Stimulated activated CD8-positive, alpha-beta memory T cell treated with anti-CD3 and anti-CD28 coated beads, Interleukin-12 subunit alpha, Interleukin-12 subunit beta, amount 100 ng/mL, for 1 hour (primary cell): ENCODE data around the gene SCGN.

Experiments
- DNase-seq: peaks from one replicate; pipeline ENCODE4 v3.0.0-alpha.2; 2020; ENCODE audit warnings: low read depth

SCGN gene

DNA sequence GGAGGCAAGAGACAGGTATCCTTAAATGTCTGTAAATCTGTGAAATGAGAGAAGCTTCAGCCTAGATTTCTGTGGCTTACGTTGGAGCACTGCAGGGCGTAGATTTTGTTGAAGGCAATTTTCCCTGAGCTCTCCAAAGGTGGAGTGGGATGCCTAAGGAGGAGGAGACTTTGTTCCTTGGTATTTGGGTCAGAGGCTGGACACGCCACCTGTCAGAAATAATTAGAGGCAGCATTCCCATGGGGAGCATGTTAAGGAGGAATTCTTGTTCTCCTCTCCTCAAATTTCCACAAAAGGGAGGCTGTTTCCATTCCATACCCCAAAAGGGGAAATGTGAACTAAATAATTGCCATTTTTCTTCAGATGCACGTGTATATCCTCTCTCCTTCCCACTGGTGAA, 11.1 kb upstream of the SCGN start:
- no peak for DNase-seq

DNA sequence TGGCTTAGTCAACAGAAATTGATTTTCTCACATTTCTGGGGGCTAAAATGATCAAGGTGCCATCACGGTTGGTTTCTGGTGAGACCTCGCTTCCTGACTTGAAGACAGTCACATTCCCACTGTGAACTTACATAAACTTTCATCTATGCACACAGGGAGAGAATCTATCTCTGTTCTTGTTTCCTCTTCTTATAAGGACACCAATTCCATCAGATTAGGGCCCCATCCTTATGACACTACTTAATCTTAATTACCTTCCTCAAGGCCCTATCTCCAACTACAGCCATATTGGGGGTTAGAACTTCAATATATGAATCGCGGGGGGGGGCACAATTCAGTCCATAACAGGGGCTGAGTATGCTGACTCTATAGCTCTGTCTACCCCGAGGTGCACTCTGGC, 10.6 kb upstream of the SCGN start:
- no peak for DNase-seq

DNA sequence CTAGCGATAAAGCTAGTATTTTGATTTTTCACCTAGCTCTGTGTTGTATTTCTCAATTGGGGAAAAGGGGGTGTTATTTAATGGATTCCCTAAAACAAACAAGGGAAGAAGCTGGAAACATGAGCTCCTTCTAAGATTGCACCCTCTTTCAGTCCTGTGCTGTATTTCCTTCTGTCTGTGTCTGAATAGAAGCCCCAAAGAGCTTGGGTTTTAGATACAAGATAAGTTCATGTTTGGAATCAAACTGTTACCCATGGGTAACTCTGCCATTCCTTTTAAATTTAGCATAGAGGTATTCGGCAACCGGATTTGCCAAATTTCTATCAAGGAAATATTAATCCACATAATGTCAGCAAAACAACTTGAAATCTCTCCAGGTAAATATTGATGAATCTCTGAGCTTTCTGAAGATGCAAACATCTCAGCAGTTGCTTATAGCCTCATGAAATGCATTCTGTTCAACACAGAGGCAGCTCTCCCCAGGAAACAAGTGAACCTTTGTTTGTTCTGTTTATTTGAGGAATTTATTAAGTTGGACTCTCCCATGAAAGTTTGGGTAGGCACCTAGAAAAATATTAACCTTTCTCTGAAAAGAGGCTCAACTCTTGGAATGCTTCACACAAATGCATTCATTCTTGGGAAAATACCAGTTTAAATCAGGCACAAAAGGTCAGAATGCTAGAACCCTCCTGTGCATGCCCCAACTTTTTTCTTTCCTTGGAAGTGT, 9.9 kb upstream of the SCGN start:
- DNase-seq: no peak

DNA sequence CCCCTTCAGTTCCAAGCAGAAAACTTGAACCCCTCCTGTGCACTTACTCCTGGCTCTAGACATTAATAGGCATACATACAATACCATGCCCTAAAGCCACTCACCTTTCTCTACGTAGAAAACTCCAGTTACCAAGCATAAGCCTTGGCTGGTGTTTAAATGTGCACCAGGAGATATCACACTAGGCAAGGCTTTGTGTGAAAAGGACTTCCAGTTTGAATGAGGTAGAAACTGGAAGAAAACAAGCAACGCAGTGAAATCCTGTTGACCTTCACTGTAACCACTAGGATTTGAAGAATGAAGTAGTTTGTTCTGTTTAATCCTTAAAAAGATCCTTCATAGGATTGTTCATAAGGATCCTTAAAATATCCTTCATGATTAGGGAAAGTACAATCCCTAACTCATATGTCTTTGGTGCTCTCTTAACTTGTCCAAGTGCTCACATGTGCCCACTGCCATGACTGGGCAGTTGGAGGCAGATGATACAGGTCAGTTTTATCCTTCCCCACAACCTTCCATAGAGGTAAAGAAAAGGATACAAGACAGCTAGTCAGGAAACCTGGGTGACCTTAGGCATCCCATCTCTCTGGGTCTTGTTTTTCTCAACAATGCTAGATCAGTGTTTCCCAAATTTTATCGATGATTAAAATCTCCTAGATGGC, 9.2 kb upstream of the SCGN start:
- DNase-seq: no peak

DNA sequence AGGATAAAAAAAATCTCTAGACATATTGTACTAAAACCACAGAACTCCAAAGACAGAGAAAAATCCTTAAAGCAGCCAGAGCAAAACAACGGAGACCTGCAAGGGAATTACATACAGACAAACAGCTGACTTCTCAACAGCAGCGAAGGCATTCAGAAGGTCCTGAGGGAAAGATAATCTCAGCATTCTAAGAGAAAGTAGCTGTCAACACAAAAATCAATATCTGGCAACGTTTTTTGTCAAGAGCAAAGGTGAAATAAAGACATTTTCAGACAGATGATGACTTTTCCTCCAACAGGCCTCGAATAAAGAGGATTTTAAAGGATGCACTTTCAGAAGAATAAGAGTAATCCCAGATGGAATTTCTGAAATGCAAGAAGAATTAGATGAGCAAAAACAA, 6.1 kb upstream of the SCGN start:
- no peak for DNase-seq

- no peak for DNase-seq
These were observed 2.4 kb upstream of the SCGN start for GRCh38 chr6:25649611-25650010.

DNA sequence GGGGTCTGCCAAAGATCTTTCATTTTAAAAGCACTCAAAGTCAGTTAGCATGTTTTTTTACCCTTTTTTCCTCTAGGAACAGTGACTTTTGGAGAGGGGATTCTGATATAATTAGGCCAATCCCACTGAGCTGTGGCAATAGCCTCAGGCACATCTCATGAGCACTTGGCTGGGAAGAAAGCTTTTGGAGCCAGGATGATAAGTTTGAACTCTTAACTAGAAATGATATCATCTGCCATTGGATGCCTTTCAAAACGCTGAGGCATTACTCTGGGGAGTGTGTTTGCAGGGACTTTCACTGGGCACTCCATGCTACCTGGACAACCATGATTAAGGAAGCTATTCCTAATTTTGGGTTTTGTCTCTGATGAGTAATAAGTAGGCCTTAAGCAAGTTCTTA, 3.7 kb downstream of the SCGN start:
- no peak for DNase-seq

DNA sequence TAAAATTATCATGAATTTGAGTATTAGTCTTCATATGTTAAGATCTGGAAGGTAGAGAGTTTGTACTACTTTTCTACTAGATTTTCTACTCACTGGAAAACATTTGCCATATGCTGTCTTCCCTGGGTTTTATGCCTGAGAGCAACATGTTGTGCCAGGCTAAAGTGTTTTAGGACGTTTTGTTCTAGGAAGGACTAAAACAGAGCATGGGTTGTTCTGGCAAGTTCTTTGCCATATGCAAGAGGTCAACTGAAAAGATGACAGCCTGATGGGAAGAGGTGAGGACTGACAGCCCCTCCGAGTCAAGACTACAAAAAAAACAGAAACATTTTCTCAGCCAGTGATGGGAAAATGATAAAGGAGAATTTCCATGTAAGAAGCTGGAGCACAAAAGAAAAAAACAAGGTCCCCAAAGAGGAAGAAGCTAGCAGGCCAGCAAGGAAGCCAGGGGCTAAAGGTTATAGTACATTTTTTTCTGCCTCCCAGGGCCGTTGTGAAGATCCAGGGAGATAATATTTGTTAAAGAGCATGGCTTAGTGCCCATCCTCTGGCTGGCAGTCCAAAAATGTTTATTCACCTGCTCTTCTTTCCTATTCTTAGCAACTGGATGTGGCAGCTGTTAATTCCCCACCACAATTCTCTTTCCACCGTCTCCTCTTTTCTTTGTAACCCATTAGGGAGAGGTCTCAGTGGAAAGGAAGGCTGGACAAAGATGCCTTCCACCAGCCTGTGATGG, 7.8 kb downstream of the SCGN start:
- DNase-seq: no peak

DNA sequence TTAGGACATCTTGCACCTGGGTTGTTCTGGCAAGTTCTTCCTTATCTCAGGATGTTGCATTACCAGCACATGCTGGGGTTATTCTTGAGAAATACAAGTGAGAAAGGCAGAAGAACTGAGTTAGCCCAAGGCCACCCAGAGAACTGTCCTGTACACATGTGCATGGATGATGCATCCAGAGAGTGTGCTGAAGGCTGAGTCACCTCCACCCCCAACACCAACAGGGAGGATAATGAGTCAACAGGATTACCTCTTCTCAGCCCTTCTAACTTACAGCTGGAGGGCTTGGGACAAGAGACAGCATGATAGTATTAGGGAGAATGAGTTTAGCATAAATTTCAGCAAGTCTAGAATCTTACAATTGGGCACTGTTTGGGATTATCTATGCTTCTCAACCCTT, 8.5 kb downstream of the SCGN start:
- DNase-seq: no peak

DNA sequence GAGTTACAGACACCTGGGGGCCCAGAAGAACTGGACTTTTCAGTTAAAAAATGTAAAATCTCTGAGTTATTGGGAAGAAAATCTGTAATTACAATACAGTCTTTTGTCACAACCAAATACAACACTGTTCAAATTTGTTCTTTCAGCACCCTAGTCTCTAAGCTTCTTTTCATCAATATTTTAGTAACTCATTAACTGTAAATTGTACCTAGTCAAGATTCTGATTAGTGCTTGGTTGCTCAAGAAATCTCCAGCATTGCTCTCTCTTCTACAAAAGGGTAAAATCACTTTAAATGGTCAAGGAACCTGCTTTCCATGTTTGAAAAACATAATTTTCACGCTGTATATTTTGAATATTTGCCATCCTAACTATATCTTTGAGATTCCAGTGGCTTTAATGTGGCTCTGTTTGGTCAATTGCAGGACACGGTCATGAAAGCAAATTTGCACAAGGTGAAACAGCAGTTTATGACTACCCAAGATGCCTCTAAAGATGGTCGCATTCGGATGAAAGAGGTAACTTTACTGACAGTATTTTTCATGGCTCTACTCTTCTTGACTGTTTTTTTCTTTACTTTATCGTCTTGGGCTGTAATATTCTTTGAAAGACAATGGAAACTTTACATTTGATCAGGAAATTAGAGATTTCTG, 9.2 kb downstream of the SCGN start:
- no peak for DNase-seq

DNA sequence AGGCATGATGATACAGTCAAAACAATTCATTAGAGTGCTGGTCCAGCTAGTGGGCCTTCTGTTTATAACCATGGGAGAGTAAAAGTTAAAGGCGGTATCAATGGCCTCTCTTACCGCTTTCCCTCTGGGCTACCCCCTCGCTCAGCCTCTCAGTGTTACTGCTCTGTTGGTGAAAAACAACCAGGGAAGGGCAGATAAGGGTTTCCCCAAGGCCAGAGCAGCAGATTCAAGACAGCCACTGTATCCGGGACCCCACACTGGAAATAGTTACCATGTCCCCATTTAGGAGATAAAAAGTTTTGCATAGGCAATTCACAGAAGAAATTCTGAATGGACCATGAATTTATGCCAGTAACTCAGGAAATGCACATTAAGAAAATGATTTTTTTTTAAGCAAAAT, 13.4 kb downstream of the SCGN start:
- DNase-seq: no peak

DNA sequence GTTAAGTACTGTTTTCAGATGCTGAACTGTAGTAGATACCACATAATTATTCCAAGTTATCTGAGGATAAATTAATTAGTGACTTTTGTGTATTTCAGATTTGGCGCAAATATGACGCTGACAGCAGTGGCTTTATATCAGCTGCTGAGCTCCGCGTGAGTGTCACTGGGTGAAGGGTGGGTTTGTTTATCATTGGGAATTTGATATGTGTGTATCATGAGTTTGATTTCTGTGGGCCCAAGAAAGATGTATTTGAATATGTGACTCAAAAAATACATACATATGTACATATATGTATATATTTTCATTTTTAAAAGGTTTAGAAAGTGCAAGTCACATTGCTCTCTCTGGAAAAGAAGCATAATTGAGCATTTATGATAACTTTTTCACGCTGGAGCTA, 17.4 kb downstream of the SCGN start:
- no peak for DNase-seq

DNA sequence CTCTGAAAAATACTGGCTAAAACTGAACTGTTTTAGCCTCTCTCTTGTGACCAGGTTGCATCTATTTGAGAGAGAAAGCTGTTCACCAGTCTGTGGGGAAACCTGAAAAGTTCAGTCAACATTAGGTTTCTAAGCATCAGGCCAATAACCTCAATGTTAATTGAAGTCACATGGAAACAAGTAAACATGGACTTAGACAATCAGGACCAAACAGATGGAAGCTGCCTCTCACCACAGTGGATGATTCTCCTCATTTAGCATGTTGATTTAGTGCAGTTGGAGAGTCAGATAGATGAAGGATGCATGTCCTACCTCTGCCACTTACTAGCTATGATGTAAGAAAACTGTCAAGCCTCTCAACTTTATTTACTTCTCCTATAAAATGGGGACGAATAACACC, 18.2 kb downstream of the SCGN start:
- DNase-seq: no peak

DNA sequence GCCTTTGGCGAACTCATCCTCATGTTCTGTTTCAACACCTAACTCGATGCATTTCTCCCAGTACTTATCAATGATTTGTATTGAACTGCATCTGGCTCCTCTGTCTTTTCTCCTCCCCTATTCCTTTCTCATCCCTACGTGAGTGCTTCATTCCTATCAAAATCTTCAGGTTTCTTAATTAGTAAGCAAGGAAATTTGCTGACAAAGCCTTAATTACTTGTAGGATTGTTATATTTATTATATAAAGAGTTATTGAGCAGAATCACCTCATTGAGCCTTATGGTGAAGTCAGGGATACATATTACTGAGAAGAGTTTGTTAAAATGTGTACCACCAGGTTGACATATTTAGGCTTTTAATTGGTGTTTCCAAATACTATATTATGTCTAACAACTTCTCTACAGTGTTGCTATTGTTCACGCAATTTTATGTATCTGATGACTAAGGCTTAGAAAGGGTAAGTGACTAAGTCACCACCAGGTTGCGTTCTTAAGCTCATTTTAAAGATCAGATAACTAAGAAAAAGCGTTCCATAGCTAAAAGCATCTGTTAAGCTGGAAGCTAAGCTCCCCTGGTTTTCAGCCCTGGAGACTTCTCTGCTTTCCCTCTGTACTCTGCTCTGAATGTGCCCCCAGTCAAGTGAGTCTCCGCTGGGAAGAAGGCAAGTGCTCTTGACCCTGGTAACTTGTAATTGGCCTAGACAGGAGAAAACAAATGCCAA, 18.9 kb downstream of the SCGN start:
- no peak for DNase-seq

DNA sequence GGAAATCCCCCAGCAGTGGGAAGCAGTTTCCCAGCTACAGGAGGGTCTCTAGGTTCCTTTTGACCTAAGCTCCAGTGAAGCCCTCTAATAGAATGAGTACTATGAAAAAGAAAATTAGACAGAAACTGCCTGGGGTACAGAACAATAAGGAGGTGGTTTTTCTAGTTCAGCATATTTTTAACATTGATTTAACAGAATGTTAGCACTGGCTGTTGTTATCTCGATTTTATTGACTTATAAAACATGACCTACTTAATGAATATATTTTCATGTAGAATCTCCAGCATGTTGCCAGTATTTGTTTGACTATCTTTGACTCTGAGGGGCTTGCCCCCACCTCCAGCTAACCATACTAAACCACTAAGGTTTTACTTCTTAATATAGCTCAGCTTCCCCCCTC, 19.6 kb downstream of the SCGN start:
- DNase-seq: no peak

DNA sequence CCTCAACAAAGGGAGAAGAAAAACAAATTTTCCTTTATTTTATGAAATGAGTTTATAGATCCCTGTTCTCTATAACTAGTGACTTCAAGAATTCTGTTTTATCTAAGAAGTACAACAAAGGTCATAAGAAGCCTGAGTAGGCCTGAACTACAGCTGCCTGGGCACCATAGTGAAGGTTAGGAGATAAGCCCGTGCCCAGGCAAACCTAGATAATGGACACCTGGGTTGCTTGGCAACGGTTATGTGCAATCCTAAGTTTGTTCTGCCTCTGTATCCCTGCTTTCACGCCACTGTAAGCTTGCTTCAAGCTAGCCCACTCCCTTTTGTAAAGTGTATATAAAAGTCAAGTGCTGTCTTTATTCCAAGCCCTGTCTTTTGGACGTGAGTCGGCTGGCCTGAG, 23.2 kb downstream of the SCGN start:
- DNase-seq: no peak

DNA sequence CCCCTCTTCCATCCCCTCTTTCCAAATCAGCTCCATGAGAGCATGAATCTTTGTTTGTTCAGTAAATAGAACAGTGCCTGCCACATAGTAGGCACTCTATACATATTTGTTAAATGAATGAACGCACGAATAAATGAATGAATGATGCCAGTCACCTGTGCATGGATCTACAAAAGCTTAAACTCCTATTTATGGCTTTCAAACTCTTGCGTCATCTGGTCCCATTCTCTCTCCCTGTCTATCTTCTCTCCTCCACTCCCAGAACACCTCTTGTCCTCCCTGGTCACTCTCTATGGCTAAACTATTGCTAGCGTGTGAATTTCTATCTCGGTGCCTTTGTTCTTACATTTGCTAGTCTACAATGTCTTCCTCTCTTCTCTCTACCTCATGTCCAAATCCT, 24.8 kb downstream of the SCGN start:
- DNase-seq: no peak

DNA sequence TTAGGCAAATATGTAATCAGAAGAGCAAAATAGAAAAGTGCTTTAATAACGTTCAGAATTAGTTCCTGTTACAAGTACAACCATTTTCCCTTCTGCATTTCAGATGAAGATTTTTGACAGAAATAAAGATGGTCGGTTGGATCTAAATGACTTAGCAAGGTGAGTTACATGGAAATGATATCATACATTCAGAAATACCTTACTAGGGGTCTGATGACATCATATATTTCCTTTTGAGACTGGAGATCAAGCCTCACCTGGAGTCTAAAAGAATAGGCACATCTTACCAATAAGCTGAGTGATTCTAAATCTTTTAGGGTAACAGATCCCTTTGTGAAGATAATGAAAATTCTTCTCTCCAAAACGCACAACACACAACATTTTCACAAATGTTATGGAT, 29.8 kb downstream of the SCGN start:
- no peak for DNase-seq

- DNase-seq: no peak
These were observed 30.3 kb downstream of the SCGN start for GRCh38 chr6:25682324-25682723.

DNA sequence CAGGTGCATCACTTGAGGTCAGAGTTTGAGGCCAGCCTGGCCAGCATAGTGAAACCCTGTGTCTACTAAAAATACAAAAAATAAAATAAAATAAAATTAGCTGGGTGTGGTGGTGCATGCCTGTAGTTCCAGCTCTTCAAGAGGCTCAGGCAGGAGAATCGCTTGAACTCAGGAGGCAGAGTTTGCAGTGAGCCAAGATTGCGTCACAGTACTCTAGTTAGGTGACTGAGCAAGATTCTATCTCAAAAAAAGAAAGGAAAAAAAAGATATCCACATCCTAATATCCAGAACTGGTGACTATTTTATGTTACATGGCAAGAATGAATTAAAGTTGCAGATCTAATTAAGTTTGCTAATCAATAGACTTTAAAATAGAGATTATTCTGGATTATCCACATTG, 32.5 kb downstream of the SCGN start:
- no peak for DNase-seq

GRCh38 chr6:25685251-25685650, 33.2 kb downstream of the SCGN start:
- DNase-seq: no peak

DNA sequence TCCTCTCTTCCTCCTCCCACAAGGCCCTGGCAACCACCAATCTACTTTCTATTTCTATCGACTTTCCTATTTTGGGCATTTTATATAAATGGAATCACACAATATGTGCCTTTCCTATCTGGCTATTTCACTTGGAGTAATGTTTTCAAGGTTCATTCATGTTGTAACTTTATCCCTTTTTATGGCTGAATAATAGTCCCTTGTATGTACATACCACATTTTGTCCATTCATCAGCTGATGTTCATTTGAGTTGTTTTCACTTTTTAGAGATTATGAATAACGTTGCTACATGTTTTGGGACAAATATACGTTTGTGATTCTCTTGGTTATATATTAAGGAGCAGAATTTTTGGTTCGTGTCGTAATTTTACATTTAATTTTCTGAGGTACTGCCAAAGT, 33.9 kb downstream of the SCGN start:
- no peak for DNase-seq
